Measurements from ENCODE around the gene RGS19. TPM values are rescaled to one million over a fixed set of nuclear protein-coding genes. Genes with fewer than 3 reads are reported as not detected.
A peak's percentile ranks its signal among the peaks of the same experiment; 100 is the strongest.

Gene RGS19
- total RNA-seq, 1 donor from 2014 or later: 26.2 TPM

- H3K27me3 Mint-ChIP-seq (ENCODE audit: unreplicated experiment): peaks cover 7% of the 10 kb centered on the region
- H3K9me3 Mint-ChIP-seq (ENCODE audit: unreplicated experiment): no peaks in the 10 kb centered on the region
- no peak within 1 kb of the TSS for H3K4me3 Mint-ChIP-seq (ENCODE audit: unreplicated experiment)
- H3K36me3 Mint-ChIP-seq (ENCODE audit: low read depth, unreplicated experiment): no peaks in the 10 kb centered on the region
- TF ChIP-seq CTCF (IDR thresholded peaks at IDR 0.05; ENCODE audit: unreplicated experiment): no peak
- no peak within 1 kb of the TSS for H3K27ac Mint-ChIP-seq (ENCODE audit: unreplicated experiment)
- no peaks in the 10 kb centered on the region for H3K4me1 Mint-ChIP-seq (ENCODE audit: unreplicated experiment)
- no peak for DNase-seq (ENCODE audit: low spot score)
These were observed 27.8 kb upstream of the RGS19 start, which contains the start of gene NPBWR2 for GRCh38 chr20:64106981-64107735. NPBWR2 (minus strand) TSS chr20:64107565; CDS start chr20:64106831, 734 bp downstream.

GRCh38 chr20:64106435-64106961 is 27.2 kb upstream of the RGS19 start:
- Mint-ChIP-seq H3K9me3 (ENCODE audit: unreplicated experiment) (no peaks in the 10 kb centered on the region), H3K4me3 (ENCODE audit: unreplicated experiment) (no peak overlapping the region), H3K27me3 (ENCODE audit: unreplicated experiment) (peaks cover 8% of the 10 kb centered on the region), H3K36me3 (ENCODE audit: low read depth, unreplicated experiment) (no peaks in the 10 kb centered on the region), H3K4me1 (ENCODE audit: unreplicated experiment) (no peaks in the 10 kb centered on the region), H3K27ac (ENCODE audit: unreplicated experiment) (no peak overlapping the region)
- TF ChIP-seq CTCF (IDR thresholded peaks at IDR 0.05; ENCODE audit: unreplicated experiment): no peak
- no peak for DNase-seq (ENCODE audit: low spot score)

- DNase-seq (ENCODE audit: low spot score): no peak
- Mint-ChIP-seq H3K9me3 (ENCODE audit: unreplicated experiment) (no peaks in the 10 kb centered on the region), H3K4me3 (ENCODE audit: unreplicated experiment) (peak overlapping the region; percentile 15), H3K27ac (ENCODE audit: unreplicated experiment) (no peak overlapping the region), H3K4me1 (ENCODE audit: unreplicated experiment) (no peaks in the 10 kb centered on the region), H3K36me3 (ENCODE audit: low read depth, unreplicated experiment) (no peaks in the 10 kb centered on the region), H3K27me3 (ENCODE audit: unreplicated experiment) (peaks cover 8% of the 10 kb centered on the region)
- no peak for TF ChIP-seq CTCF (IDR thresholded peaks at IDR 0.05; ENCODE audit: unreplicated experiment)
These were observed 26.6 kb upstream of the RGS19 start for GRCh38 chr20:64105846-64106434.

- no peak for DNase-seq (ENCODE audit: low spot score)
- no peak for TF ChIP-seq CTCF (IDR thresholded peaks at IDR 0.05; ENCODE audit: unreplicated experiment)
- Mint-ChIP-seq H3K27me3 (ENCODE audit: unreplicated experiment) (peaks cover 8% of the 10 kb centered on the region), H3K4me3 (ENCODE audit: unreplicated experiment) (no peak overlapping the region), H3K27ac (ENCODE audit: unreplicated experiment) (no peak overlapping the region), H3K9me3 (ENCODE audit: unreplicated experiment) (no peaks in the 10 kb centered on the region), H3K4me1 (ENCODE audit: unreplicated experiment) (no peaks in the 10 kb centered on the region), H3K36me3 (ENCODE audit: low read depth, unreplicated experiment) (no peaks in the 10 kb centered on the region)
These were observed 25.5 kb upstream of the RGS19 start for GRCh38 chr20:64104667-64105451.

Data from endothelial cell (in vitro differentiated cells).